HG03196 (cell line): ENCODE results near the gene DAD1.
"Not testable (repeated sequence)": the region's sequence is repeated elsewhere in the genome, so short reads cannot be mapped to it uniquely, and the experiment has no call there.

Experiments used
- ATAC-seq: cut with Tn5 transposase; IDR thresholded peaks from one replicate; pipeline ENCODE4 v1.9.1; 2021; ENCODE audit not compliant: unreplicated experiment

Gene DAD1

GRCh38 chr14:22599349-22599748 is 10.3 kb upstream of the DAD1 start:
- no peak for ATAC-seq

GRCh38 chr14:22598896-22599244 is 9.8 kb upstream of the DAD1 start:
- no peak for ATAC-seq

GRCh38 chr14:22598099-22598895 is 9.3 kb upstream of the DAD1 start, which contains the start of gene ABHD4:
TSS of gene ABHD4 (plus strand) at chr14:22598300. CDS start at chr14:22598307, 7 bp downstream.
- peak; percentile 76 for ATAC-seq

- no peak for ATAC-seq
Measured at GRCh38 chr14:22597771-22598098, 8.7 kb upstream of the DAD1 start.

DNA sequence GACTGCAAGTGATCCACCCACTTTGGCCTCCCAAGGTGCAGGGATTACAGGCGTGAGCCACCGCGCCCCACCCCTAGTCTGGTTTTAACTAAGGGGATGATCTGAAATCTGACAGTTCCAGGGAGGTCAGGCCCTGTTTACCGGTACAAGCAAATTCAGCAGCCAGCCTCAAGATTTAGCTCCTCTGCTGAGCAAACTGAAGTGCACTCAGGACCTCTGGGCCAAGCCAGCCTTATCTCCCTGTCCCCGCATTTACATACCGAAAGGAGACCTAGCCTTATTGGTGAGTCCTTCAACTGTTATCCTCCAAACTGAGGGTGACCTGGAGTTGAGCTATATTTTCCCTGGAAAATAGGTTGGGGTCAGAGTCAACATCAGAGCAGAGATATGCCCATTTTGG is 8.2 kb upstream of the DAD1 start:
- no peak for ATAC-seq

DNA sequence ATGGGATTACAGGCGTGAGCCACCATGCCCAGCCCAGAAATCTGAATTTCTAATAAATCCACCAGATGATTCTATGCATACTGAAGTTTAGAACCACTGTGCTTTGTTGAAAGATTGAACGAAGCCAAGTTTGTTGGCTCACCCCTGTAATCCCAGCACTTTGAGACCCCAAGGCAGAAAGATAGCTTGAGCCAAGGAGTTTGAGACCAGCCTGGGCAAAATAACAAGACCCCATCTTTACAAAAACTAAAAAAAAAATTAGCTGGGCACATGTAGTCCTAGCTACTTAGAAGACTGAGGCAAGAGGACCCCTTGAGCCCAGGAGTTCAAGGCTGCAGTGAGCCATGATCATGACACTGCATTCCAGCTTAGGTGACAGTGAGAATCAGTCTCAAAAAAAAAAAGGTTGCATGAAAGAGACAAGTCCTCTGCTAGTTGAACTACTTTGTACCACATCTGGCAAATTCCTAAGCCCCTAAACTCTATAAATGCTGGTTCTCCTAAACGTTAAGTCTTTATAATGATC is 7.4 kb upstream of the DAD1 start:
- no peak for ATAC-seq

GRCh38 chr14:22594156-22594716 is 5.2 kb upstream of the DAD1 start:
- no peak for ATAC-seq

GRCh38 chr14:22593601-22594000 is 4.6 kb upstream of the DAD1 start:
- ATAC-seq, result no peak

GRCh38 chr14:22593189-22593588 is 4.2 kb upstream of the DAD1 start:
- ATAC-seq, result no peak

DNA sequence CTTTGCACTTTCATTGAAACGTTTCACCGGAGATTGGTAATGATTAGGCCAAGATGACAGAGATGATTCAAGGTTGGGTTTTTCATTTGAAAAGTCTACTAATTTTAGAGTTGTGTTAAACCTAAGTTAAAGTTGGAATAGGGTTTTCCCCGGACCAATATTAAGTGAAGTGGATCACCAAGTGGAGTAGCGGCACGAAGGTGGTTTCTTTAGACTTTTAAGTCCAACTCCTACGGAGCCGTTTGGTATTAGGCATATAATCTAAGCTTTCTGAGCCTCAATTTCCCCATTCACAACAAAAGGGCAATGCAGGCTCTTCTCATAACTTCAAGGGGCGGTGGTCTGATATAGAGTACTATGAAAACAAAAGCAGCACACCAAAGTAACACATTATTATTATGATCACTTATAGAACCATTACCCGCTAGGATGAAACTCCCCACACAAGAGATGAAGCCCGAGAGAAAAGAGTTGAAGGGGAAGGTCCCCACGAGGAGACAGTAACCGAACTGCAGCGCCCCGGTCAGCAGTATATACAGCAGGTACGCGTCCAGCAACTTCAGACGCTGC is 413 bp downstream of the DAD1 start:
- peak; percentile 4 for ATAC-seq

DNA sequence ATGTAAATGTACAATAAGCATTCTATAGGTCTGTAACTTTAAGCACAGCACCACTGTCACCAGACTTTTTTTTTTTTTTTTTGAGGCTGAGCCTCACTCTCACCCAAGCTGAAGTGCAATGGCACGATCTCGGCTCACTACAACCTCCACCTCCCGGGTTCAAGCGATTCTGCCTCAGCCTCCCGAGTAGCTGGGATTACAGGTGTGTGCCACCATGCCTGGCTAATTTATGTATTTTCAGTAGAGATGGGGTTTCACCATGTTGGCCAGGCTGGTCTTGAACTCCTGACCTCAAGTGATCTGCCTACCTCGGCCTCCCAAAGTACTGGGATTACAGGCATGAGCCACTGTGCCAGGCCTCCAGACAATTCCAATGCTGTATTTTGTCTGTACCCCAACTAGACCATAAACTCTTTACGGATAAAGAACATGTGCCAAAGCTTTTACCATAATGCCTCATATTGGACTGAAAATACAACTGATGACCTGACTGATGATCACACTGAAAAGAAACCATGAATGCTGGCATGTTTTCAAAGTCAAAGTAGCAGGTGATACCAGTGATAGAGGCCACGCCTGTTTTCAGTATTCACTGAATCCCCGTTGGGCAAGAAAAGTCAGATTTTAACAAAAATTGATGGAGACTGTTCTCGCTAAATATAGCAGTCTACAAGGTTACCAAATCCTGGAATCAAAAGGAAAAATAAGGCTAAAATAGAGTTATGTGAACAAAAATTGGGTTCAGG is 1.2 kb downstream of the DAD1 start:
- ATAC-seq, result not testable (repeated sequence)

DNA sequence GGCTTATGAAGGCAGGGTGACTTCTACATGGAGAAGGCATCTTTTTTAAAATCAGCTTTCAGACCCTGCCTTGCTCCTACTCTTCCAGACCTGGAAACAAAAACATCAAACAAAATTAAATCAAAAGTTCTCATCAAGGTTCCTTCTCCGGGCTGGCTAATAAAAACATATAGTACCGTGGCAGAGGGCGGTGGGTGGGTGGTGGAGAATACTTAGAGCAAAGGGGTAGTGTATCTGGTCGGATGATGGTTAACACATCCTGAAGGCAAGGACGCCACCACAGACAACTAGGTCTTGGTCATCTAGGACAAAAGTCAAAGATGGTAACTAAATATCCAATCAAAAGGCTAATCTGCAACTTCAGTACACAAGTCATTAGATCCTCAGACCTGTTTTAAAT is 1.8 kb downstream of the DAD1 start:
- no peak for ATAC-seq

GRCh38 chr14:22583994-22584393 is 5.0 kb downstream of the DAD1 start:
- ATAC-seq, result no peak

DNA sequence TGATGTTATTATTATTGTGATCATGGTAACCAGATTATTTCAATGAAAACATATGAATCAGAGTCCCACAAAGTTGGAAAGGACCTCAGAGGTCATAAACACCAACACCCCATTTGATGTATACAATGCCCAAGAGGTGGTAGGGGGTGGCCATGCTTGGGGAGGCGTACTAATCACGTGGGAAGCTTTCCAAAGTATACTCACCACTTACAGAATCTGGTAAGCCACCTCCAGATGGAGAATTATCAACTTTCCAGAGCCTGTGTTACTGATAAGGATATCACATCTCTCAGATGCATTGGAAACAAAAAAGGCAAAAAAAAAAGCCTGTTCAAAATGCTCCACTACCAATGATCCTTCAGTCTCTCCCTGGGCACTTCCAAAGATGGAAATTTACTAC is 8.4 kb downstream of the DAD1 start:
- ATAC-seq, result no peak

DNA sequence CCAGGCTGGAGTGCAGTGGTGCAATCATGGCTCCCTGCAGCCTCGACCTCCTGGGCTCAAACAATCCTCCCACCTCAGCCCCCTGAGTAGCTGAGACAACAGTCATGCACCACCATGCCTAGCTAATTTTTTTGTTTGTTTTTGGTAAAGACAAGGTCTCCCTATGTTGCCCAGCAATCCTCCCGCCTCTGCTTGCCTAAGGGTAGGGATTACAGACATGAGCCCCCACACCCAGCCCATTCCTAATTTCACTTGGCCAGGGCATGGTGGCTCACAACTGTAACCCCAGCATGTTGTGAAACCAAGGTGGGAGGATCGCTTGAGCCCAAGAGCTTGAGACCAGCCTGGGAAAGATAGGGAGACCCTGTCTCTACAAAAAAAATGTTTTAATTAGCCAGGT is 9.1 kb downstream of the DAD1 start:
- ATAC-seq, result no peak

GRCh38 chr14:22579236-22579635 is 9.8 kb downstream of the DAD1 start:
- ATAC-seq, result no peak

- ATAC-seq, result no peak
Measured at GRCh38 chr14:22577334-22577908, 11.6 kb downstream of the DAD1 start.

- no peak for ATAC-seq
Measured at GRCh38 chr14:22573804-22574203, 15.2 kb downstream of the DAD1 start.

DNA sequence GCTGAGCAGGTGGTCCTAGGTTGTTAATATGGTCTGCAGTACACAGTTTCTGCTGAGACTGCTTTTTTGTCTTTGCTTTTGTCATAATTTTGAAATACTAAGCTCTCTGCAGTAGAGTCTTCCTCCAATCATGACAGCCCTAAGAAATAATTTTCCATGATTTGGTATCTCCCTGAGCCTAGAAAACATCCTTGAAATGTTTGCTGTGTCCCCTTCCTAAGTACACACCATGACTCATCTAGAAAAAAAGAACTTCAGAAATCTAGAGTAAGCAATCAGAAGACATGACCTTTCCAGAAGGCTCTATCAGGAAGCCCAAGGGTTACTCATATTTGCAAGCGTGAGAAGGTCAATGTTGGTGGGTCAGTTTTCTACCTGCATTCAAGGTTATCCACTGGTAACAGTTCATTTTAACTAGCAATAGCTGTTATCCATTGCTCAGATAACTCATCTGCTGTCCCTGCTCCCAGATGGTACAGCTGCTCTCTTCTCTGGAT is 16.4 kb downstream of the DAD1 start:
- ATAC-seq, result no peak

- ATAC-seq, result peak; percentile 70
Measured at GRCh38 chr14:22570132-22570949, 18.7 kb downstream of the DAD1 start.
